Activated CD8-positive, alpha-beta T cell treated with anti-CD3 and anti-CD28 coated beads for 36 hours (primary cell): Measurements from ENCODE around the gene BCL11B. TPM values are rescaled to one million over a fixed set of nuclear protein-coding genes. Genes with fewer than 3 reads are reported as not detected.
"Not testable (repeated sequence)": the region's sequence is repeated elsewhere in the genome, so short reads cannot be mapped to it uniquely, and the experiment has no call there.

Source experiments
- ATAC-seq: fragments of 200-7000 bp; cut with Tn5 transposase; one replicate; pipeline ENCODE4 v1.10.0; 2021; ENCODE audit warnings: mild to moderate bottlenecking, moderate library complexity
- CTCF ChIA-PET: fragments of 350-600 bp; sonication (Branson Sonifier 250); formaldehyde crosslinking; loops from one replicate; lab custom pipeline; 2021; ENCODE audit warnings: antibody characterized with exemption; lab: Charles Lee
- POLR2A ChIA-PET: fragments of 350-600 bp; sonication (Branson Sonifier 250); formaldehyde crosslinking; loops from one replicate; lab custom pipeline; 2021; ENCODE audit warnings: antibody characterized with exemption; lab: Charles Lee
- DNase-seq: peaks from one replicate; pipeline ENCODE4 v3.0.0-alpha.2; 2020
- H3K27ac Mint-ChIP-seq: one replicate; pipeline ENCODE4 v1.8.0; 2021; ENCODE audit warnings: mild to moderate bottlenecking, mixed read lengths
- H3K27me3 Mint-ChIP-seq: one replicate; pipeline ENCODE4 v1.8.0; 2021; ENCODE audit warnings: mixed read lengths
- H3K36me3 Mint-ChIP-seq: one replicate; pipeline ENCODE4 v1.8.0; 2021; ENCODE audit warnings: low read depth, mixed read lengths
- H3K4me1 Mint-ChIP-seq: one replicate; pipeline ENCODE4 v1.8.0; 2021; ENCODE audit warnings: low read depth, mixed read lengths
- H3K4me3 Mint-ChIP-seq: one replicate; pipeline ENCODE4 v1.8.0; 2021; ENCODE audit warnings: mild to moderate bottlenecking, moderate library complexity, mixed read lengths
- H3K9me3 Mint-ChIP-seq: one replicate; pipeline ENCODE4 v1.8.0; 2021; ENCODE audit warnings: mixed read lengths
- CTCF ChIP-seq: fragments of 200-600 bp; IDR thresholded peaks from one replicate; pipeline ENCODE4 v1.8.0; 2022; ENCODE audit warnings: antibody characterized with exemption, mild to moderate bottlenecking
- intact Hi-C: fragments of 100-400 bp; cut with micrococcal nuclease; formaldehyde crosslinking; loops from one replicate; pipeline ENCODE4 v1.10.0; 2022
- total RNA-seq, 2 experiments: library from RNA; stranded (reverse); gene quantifications; one replicate each; pipeline ENCODE4 v1.2.3, GENCODE V29; 2021

BCL11B gene
- total RNA-seq, 2 experiments from 2014 or later = 48.5 to 53.0 TPM

- no peaks in the 10 kb centered on the region for H3K9me3 Mint-ChIP-seq
- POLR2A ChIA-PET = interaction anchor here (0.8 to 7.0 kb wide), 12 partner anchors 8 to 85 kb away, joined by 3 to 50 read pairs (median 8); partner anchors contain the start of gene BCL11B
- ATAC-seq (no peak), DNase-seq (peak; percentile 28)
- peaks cover 49% of the 10 kb centered on the region for H3K36me3 Mint-ChIP-seq
- peak overlapping the region; percentile 68 for H3K4me3 Mint-ChIP-seq
- no peak for TF ChIP-seq CTCF
- peaks cover 86% of the 10 kb centered on the region for H3K4me1 Mint-ChIP-seq
- H3K27ac Mint-ChIP-seq = peak overlapping the region; percentile 94
- H3K27me3 Mint-ChIP-seq = no peaks in the 10 kb centered on the region
- CTCF ChIA-PET = interaction anchor here (0.9 to 3.6 kb wide), 9 partner anchors 19 to 85 kb away, joined by 3 to 27 read pairs (median 4); partner anchors contain the start of gene BCL11B
- intact Hi-C loops = loop anchor here (10.0 kb wide), 2 partner anchors 252 to 1002 kb away; no protein-coding TSS in a partner anchor
These were observed 84.9 kb downstream of the BCL11B start for GRCh38 chr14:99186956-99187690.

GRCh38 chr14:99186336-99186735, 85.7 kb downstream of the BCL11B start:
- H3K27me3 Mint-ChIP-seq, ATAC-seq, DNase-seq, H3K9me3 Mint-ChIP-seq: not testable (repeated sequence)
- ChIA-PET CTCF (interaction anchor here (1.2 to 3.6 kb wide), 2 partner anchors 44 to 49 kb away, joined by 3 to 19 read pairs; no protein-coding TSS in a partner anchor), POLR2A (interaction anchor here (1.2 to 7.0 kb wide), 5 partner anchors 11 to 86 kb away, joined by 3 to 50 read pairs (median 17); partner anchors contain the start of gene BCL11B)
- Mint-ChIP-seq H3K4me1 (peaks cover 89% of the 10 kb centered on the region), H3K27ac (peak overlapping the region; percentile 94), H3K36me3 (peaks cover 53% of the 10 kb centered on the region), H3K4me3 (peak overlapping the region; percentile 68)
- intact Hi-C loops = loop anchor here (10.0 kb wide), 2 partner anchors 252 to 1002 kb away; no protein-coding TSS in a partner anchor

GRCh38 chr14:99185436-99186068, 86.4 kb downstream of the BCL11B start:
- Mint-ChIP-seq H3K4me1 (peaks cover 89% of the 10 kb centered on the region), H3K9me3 (no peaks in the 10 kb centered on the region), H3K4me3 (peak overlapping the region; percentile 68), H3K27ac (peak overlapping the region; percentile 94), H3K27me3 (no peaks in the 10 kb centered on the region), H3K36me3 (peaks cover 53% of the 10 kb centered on the region)
- CTCF ChIA-PET = interaction anchor here (1.2 kb wide), 1 partner anchor 50 kb away, joined by 3 read pairs; no protein-coding TSS in a partner anchor
- ATAC-seq (no peak), DNase-seq (peak; percentile 42)
- POLR2A ChIA-PET = interaction anchor here (1.0 to 7.0 kb wide), 5 partner anchors 16 to 85 kb away, joined by 3 to 50 read pairs (median 4); no protein-coding TSS in a partner anchor
- intact Hi-C loops = loop anchor here (10.0 kb wide), 2 partner anchors 251 to 1001 kb away; no protein-coding TSS in a partner anchor
- no peak for TF ChIP-seq CTCF

GRCh38 chr14:99183716-99184115, 88.3 kb downstream of the BCL11B start:
- POLR2A ChIA-PET = interaction anchor here (0.6 to 1.8 kb wide), 4 partner anchors 11 to 58 kb away, joined by 3 to 4 read pairs (median 4); no protein-coding TSS in a partner anchor
- DNase-seq = no peak
- peaks cover 61% of the 10 kb centered on the region for H3K36me3 Mint-ChIP-seq

More at GRCh38 chr14:99183716-99184115, 88.3 kb downstream of the BCL11B start:
- ATAC-seq = no peak
- H3K4me1 Mint-ChIP-seq = peaks cover 92% of the 10 kb centered on the region
- no peaks in the 10 kb centered on the region for H3K9me3 Mint-ChIP-seq
- no peak for TF ChIP-seq CTCF
- peak overlapping the region; percentile 94 for H3K27ac Mint-ChIP-seq
- CTCF ChIA-PET = no interaction called here
- intact Hi-C loops = loop anchor here (10.0 kb wide), 2 partner anchors 249 to 999 kb away; no protein-coding TSS in a partner anchor
- no peaks in the 10 kb centered on the region for H3K27me3 Mint-ChIP-seq
- H3K4me3 Mint-ChIP-seq = peak overlapping the region; percentile 68
